T-helper 1 cell treated with Interleukin-12 subunit alpha and Interleukin-12 subunit beta and Interleukin-4 antibody, amounts not matched to agents 30 μg/mL and 1 μg/mL, for 36 hours (primary cell): Measurements from ENCODE around the gene PTK7.

Experiments
- H3K27ac Mint-ChIP-seq: one replicate; pipeline ENCODE4 v1.8.0; 2021; ENCODE audit warnings: mild to moderate bottlenecking, mixed read lengths
- H3K27me3 Mint-ChIP-seq: one replicate; pipeline ENCODE4 v1.8.0; 2021; ENCODE audit warnings: low read depth, mixed read lengths
- H3K36me3 Mint-ChIP-seq: one replicate; pipeline ENCODE4 v1.8.0; 2021; ENCODE audit warnings: low read depth, mixed read lengths
- H3K4me1 Mint-ChIP-seq: one replicate; pipeline ENCODE4 v1.8.0; 2021; ENCODE audit warnings: low read depth, mixed read lengths
- H3K4me3 Mint-ChIP-seq: one replicate; pipeline ENCODE4 v1.8.0; 2021; ENCODE audit warnings: mild to moderate bottlenecking, moderate library complexity, mixed read lengths
- H3K9me3 Mint-ChIP-seq: one replicate; pipeline ENCODE4 v1.8.0; 2021; ENCODE audit warnings: mixed read lengths

Gene PTK7

DNA sequence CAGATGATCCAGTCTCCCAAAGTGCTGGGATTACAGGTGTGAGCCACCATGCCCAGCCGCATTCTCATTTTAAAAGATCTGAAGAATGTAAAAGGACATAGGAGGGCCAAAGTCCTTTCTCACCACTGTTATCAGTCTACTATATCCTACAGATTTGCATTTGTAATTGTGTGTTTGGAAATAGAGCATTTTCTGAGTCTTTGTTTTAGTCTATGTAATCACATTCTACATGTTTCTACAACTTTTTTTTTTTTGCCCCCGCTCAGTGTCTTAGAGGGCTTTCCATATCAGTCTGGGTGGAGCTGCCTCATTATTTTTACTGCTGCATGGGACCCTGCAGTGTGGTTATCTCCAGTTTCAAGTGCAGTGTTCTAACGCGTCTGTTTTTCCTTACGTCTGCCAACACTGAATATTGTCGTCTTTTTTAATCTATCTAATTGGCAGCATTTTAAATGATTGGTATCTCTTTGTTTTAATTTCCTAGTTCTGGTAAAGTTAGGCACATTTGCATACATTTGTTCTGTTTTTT, 113.7 kb downstream of the PTK7 start:
- H3K36me3 Mint-ChIP-seq = peaks cover 27% of the 10 kb centered on the region
- no peak overlapping the region for H3K4me3 Mint-ChIP-seq
- peaks cover 12% of the 10 kb centered on the region for H3K4me1 Mint-ChIP-seq
- H3K27ac Mint-ChIP-seq = no peak overlapping the region
- H3K9me3 Mint-ChIP-seq = no peaks in the 10 kb centered on the region
- no peaks in the 10 kb centered on the region for H3K27me3 Mint-ChIP-seq

- no peak overlapping the region for H3K4me3 Mint-ChIP-seq
- peaks cover 30% of the 10 kb centered on the region for H3K36me3 Mint-ChIP-seq
- H3K4me1 Mint-ChIP-seq = peaks cover 3% of the 10 kb centered on the region
- no peaks in the 10 kb centered on the region for H3K27me3 Mint-ChIP-seq
- H3K9me3 Mint-ChIP-seq = no peaks in the 10 kb centered on the region
- no peak overlapping the region for H3K27ac Mint-ChIP-seq
These were observed 116.8 kb downstream of the PTK7 start for GRCh38 chr6:43192911-43193310.

- Mint-ChIP-seq H3K27ac (no peak overlapping the region), H3K9me3 (no peaks in the 10 kb centered on the region), H3K36me3 (peaks cover 24% of the 10 kb centered on the region), H3K27me3 (no peaks in the 10 kb centered on the region), H3K4me1 (peaks cover 3% of the 10 kb centered on the region), H3K4me3 (no peak overlapping the region)
These were observed 117.8 kb downstream of the PTK7 start for GRCh38 chr6:43193929-43194328.

- H3K4me1 Mint-ChIP-seq = no peaks in the 10 kb centered on the region
- no peak overlapping the region for H3K27ac Mint-ChIP-seq
- no peaks in the 10 kb centered on the region for H3K9me3 Mint-ChIP-seq
- H3K4me3 Mint-ChIP-seq = no peak overlapping the region
- no peaks in the 10 kb centered on the region for H3K27me3 Mint-ChIP-seq
- peaks cover 34% of the 10 kb centered on the region for H3K36me3 Mint-ChIP-seq
These were observed 120.2 kb downstream of the PTK7 start for GRCh38 chr6:43196337-43196736.

DNA sequence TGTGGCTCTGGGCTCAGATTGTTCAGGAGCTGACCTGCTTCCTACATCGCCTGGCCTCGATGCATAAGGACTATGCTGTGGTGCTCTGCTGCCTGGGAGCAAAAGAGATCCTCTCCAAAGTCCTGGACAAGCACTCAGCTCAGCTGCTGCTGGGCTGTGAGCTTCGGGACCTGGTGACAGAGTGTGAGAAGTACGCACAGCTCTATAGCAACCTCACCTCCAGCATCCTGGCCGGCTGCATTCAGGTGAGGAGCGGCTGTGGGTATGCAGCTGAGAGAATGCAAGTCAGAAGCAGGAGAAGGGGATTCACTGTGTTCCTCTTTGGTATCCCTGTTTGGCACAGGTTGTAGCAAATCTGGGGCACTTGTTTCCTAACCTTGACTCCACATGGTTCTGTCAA, 123.8 kb downstream of the PTK7 start:
- no peaks in the 10 kb centered on the region for H3K9me3 Mint-ChIP-seq
- H3K27ac Mint-ChIP-seq = no peak overlapping the region
- peaks cover 28% of the 10 kb centered on the region for H3K36me3 Mint-ChIP-seq
- no peaks in the 10 kb centered on the region for H3K4me1 Mint-ChIP-seq
- H3K4me3 Mint-ChIP-seq = no peak overlapping the region
- H3K27me3 Mint-ChIP-seq = no peaks in the 10 kb centered on the region

DNA sequence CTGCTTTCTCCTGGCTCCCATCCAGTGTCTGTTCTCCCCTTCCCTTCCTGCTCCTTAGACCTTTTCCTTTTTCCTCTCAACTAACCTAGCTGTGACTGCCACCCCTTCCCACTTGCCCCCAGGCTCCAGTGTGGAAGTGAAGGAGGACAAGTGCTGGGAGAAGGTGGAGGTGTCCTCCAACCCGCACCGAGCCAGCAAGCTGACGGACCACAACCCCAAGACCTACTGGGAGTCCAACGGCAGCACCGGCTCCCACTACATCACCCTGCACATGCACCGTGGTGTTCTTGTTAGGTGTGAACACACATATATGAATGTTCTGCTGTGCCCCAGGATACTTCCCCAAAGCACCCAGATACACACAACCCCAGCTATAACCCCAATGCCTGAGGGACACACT, 124.4 kb downstream of the PTK7 start:
- no peaks in the 10 kb centered on the region for H3K27me3 Mint-ChIP-seq
- H3K36me3 Mint-ChIP-seq = peaks cover 29% of the 10 kb centered on the region
- H3K4me1 Mint-ChIP-seq = no peaks in the 10 kb centered on the region
- H3K9me3 Mint-ChIP-seq = no peaks in the 10 kb centered on the region
- no peak overlapping the region for H3K4me3 Mint-ChIP-seq
- no peak overlapping the region for H3K27ac Mint-ChIP-seq

GRCh38 chr6:43202451-43202850, 126.3 kb downstream of the PTK7 start:
- Mint-ChIP-seq H3K27me3 (no peaks in the 10 kb centered on the region), H3K9me3 (no peaks in the 10 kb centered on the region), H3K4me3 (no peak overlapping the region), H3K27ac (no peak overlapping the region), H3K4me1 (no peaks in the 10 kb centered on the region), H3K36me3 (peaks cover 30% of the 10 kb centered on the region)

DNA sequence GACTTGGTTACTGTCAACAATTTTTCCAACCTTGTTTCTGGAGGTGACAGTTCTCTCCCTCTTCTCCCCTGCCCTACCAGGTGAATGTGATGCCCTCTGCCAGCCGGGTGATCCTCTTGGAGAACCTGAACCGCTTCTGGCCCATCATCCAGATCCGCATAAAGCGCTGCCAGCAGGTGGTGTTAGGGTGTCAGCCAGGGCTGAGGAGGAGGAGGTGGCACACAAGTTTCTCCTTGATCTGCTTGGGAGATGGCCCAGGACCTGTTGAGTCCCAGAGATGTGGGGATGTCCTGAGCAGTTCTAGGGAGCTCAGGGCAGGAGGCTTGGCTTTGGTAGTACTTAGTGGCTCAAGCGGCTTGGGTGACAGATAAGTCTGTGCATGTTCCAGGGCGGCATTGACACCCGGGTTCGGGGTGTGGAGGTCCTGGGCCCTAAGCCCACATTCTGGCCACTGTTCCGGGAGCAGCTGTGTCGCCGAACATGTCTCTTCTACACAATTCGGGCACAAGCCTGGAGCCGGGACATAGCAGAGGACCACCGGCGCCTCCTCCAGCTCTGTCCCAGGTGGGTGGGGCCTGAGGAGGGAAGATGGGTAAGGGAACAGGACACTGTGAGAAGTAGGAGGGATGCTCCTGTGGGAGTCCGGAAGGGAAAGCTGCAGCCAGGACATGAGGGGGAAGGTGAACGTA, 127.1 kb downstream of the PTK7 start:
- Mint-ChIP-seq H3K9me3 (no peaks in the 10 kb centered on the region), H3K4me3 (no peak overlapping the region)

GRCh38 chr6:43203718-43204095, 127.6 kb downstream of the PTK7 start:
- no peak overlapping the region for H3K27ac Mint-ChIP-seq
- H3K9me3 Mint-ChIP-seq = no peaks in the 10 kb centered on the region
- H3K4me1 Mint-ChIP-seq = no peaks in the 10 kb centered on the region
- H3K27me3 Mint-ChIP-seq = no peaks in the 10 kb centered on the region
- H3K4me3 Mint-ChIP-seq = no peak overlapping the region
- peaks cover 28% of the 10 kb centered on the region for H3K36me3 Mint-ChIP-seq

More for the DNA sequence above, 127.1 kb downstream of the PTK7 start:
- peaks cover 28% of the 10 kb centered on the region for H3K36me3 Mint-ChIP-seq
- no peaks in the 10 kb centered on the region for H3K27me3 Mint-ChIP-seq
- H3K27ac Mint-ChIP-seq = no peak overlapping the region
- no peaks in the 10 kb centered on the region for H3K4me1 Mint-ChIP-seq

- H3K27ac Mint-ChIP-seq = no peak overlapping the region
- H3K4me3 Mint-ChIP-seq = no peak overlapping the region
- H3K4me1 Mint-ChIP-seq = no peaks in the 10 kb centered on the region
- H3K27me3 Mint-ChIP-seq = no peaks in the 10 kb centered on the region
- H3K36me3 Mint-ChIP-seq = peaks cover 28% of the 10 kb centered on the region
- no peaks in the 10 kb centered on the region for H3K9me3 Mint-ChIP-seq
These were observed 128.4 kb downstream of the PTK7 start for GRCh38 chr6:43204271-43205105.

DNA sequence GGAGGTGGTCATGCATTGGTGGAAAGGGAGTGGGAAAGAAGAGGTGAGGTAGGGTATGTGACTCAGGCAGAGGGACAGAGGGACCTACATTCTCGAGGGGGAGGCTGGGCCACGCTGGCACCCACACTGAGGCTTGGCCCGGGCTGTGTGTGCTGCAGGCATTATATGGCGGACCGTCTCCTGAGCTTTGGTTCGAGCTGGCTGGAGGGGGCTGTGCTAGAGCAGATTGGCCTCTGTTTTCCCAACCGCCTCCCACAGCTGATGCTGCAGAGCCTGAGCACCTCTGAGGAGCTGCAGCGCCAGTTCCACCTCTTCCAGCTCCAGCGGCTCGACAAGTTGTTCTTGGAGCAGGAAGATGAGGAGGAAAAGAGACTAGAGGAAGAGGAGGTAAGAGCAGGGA, 129.7 kb downstream of the PTK7 start:
- Mint-ChIP-seq H3K9me3 (no peaks in the 10 kb centered on the region), H3K36me3 (peaks cover 19% of the 10 kb centered on the region), H3K4me1 (no peaks in the 10 kb centered on the region), H3K27ac (peak overlapping the region; percentile 19), H3K27me3 (no peaks in the 10 kb centered on the region), H3K4me3 (no peak overlapping the region)

- H3K27ac Mint-ChIP-seq = no peak overlapping the region
- no peak overlapping the region for H3K4me3 Mint-ChIP-seq
- peaks cover 16% of the 10 kb centered on the region for H3K36me3 Mint-ChIP-seq
- no peaks in the 10 kb centered on the region for H3K27me3 Mint-ChIP-seq
- no peaks in the 10 kb centered on the region for H3K9me3 Mint-ChIP-seq
- no peaks in the 10 kb centered on the region for H3K4me1 Mint-ChIP-seq
These were observed 131.2 kb downstream of the PTK7 start for GRCh38 chr6:43207286-43207685.
